GM21423 (cell line): Measurements from ENCODE around the gene RPS6KA2.

Experiments
- ATAC-seq: cut with Tn5 transposase; IDR thresholded peaks from one replicate; pipeline ENCODE4 v1.9.1; 2021; ENCODE audit warnings: mild to moderate bottlenecking, moderate library complexity; ENCODE audit not compliant: unreplicated experiment

RPS6KA2 gene

DNA sequence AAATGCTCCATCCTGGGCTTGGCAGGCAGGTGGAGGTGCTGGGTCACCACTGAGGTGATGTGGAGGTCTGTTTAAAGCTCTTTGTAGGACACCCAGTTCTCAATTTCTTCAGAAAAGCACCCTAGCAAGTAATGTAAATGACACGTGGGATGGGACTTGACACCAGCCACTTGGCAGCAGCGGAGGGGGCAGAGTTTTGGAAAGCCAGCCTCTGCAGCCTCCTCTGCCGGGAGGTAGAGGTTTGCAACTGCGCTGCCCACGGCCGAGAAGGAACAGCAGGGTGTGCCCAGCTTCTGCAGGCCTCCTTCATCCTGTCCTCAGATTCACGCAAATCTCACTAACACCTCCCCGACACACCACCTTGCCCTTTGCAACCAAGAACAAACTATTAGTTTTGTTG, 117.9 kb downstream of the RPS6KA2 start:
- no peak for ATAC-seq

DNA sequence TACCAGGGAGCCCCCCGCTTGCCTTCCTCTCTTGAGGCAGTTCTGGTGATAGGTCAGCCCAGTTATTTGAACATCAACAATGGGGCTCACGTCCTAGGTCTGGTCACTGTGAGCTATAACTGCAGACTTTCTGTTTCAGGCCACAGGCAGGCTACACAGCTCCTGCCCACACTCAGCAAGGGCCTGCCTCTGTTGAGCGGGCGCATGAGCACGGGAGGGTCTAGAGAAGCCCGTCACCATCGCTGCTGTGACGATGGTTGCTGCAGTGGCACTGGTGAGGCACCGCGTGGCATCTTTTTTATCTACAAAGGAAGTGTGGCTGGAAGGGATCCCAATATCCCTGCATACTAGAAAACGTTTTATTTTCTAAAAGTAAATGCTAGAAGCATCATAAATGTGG, 118.3 kb downstream of the RPS6KA2 start:
- no peak for ATAC-seq

DNA sequence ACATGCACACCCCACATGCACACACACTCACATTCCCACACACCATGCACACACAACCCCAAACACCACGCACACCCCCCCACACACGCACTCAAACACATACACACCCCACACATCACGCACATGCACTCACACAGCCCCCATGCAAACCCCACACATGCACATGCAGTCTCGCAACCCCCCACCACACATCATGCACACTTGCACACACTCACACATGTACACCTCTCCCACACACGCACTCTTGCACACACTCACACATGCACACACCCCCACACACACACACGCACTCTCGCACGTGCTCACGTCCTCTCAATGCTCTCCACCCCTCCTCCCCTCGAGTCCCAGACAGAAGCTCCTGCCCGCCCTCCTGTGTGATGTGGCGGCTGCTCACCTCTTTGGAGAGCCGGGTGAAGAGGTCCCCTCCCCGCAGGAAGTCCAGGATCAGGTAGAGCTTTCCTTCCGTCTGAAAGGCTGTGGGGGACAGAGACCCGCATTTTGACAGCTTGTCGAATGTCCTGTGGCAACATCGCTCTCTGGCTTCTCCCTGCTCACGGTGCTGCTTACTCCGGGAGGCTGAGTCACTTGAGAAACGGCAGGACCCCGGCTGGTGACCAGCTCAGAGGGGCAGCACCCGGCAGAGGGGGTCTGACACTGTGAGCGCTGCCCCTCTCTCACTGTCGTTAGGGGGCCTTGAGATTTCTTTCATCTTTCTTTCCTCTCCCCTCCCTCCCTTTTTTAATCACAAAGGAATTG, 119.1 kb downstream of the RPS6KA2 start:
- ATAC-seq = no peak

DNA sequence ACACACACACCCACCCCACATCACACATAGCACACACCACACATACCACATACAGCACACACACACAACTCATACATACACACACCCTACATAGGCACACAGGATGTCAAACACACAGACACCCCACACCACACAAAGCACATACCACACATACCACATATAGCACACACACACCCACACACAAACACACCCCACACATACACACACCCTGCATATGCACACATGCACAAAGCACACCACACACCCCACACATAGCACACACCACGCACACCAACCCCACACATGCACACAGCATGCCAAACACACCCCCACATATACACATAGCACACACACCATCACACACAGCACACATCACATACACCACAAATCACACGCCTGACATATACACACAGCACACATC, 119.7 kb downstream of the RPS6KA2 start:
- no peak for ATAC-seq

DNA sequence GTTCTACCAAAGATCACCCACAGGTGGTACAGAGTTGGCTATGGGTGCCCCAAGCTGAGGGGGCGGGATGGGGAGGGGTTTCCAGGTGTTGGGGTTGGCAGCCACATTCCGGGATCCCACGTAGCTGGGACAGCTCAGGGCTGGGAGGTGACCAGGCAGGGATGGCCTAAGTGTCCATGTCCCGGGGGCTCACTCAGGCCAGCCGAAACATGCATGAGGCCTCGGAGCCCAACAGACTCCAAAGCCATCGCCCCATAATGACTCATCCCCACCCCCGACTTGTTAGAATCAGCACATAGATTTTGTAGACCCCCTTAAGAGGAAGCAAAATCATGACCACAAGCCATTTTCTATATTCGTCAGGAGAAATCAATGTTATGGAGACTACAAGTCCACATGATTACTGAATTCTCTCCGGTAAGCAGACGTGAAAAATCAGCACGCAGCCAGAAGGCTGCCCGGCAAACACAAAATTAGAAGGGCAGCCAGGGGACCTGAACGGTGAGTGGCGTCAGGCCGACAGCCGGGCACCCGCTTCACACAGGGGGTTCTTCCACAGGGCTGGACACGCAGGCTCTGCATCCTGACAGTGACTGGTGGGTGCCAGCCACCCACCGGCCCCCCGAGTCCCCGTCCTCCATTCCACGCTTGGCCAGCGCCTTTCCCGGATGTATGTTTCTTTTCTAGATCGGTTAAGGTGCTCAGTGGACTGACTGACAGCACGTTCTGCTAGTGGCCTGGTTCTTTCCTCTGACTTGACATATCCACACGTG, 121.7 kb downstream of the RPS6KA2 start:
- ATAC-seq = no peak

DNA sequence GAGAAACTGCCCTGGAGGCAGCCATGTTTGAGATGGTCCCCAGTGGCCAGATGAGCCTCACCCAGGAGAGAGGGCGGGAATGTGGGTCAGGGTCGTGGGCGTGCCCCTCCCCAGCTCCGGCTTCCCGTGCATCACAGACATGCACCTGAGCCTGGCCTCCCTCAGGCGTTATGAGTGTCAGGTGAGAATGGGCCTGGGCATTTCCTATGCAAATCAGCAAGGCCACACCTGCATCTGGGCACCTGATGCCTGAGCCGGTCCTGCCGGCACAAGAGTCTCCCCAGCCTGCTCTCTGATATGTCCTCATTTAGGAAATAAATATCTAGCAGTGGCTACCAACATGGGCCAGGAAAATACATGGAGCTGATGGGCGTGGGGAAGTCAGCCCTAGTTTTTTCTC, 123.0 kb downstream of the RPS6KA2 start:
- ATAC-seq = no peak

DNA sequence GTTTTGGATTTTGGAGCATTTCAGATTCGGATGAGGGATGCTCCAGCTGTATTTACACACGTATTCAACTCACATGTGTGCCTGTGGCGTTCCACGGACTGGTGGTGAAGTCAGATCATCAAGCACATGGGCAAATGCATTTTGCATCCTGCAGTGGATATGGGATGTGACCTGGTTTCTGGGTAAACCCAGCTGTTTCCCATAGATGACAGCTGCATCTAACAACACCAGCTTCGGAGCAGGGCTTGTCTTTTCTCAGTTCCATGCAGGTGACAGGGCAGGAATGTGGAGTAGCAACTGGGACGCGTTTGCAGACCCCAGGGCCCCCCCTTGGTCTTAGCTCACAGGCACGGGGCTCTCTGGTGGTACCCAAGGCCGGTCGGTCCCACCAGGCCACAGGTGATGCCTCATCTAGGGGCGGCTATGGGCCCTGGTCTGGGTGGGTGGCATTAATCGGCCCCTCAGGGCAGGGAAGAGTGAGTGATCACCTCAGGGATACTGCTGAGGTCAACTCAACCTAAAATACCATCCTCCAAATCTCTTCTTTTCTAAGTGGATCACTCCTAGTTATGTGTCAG, 123.8 kb downstream of the RPS6KA2 start:
- no peak for ATAC-seq

DNA sequence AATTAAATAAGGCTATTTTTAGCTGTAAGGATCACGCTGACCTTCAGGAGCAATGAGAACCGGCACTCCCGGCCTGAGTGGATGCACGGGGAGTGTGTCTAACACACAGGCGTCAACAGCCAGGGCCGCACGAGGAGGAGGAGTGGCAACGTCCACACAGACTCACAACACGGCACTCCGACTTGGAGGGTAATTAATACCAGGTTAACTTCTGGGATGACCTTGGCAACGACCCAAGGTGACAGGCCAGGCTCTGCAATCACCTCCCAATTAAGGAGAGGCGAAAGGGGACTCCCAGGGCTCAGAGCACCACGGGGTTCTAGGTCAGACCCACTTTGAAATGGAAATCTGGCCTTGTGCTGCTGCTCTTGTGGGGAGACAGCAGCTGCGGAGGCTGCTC, 124.6 kb downstream of the RPS6KA2 start:
- ATAC-seq = no peak

DNA sequence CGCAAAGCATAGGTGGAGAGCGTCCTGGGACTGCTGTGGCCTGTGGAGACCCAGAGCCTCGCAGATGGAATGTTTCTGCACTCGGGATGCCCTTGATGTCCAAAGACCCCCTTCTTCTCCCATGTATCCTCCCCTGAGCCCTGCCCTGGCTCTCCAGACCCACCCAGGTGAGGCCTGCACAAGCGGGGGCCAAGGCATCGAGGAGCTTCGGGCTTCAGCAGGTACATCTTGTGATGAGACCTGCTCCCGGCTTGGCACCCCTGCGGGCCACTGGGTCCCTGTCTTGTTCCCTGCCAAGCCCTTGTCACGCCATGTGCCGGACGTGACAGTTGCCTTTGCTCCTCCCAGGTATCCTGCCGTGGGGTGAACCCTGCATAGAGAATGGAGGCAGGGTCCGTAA, 125.8 kb downstream of the RPS6KA2 start:
- no peak for ATAC-seq

DNA sequence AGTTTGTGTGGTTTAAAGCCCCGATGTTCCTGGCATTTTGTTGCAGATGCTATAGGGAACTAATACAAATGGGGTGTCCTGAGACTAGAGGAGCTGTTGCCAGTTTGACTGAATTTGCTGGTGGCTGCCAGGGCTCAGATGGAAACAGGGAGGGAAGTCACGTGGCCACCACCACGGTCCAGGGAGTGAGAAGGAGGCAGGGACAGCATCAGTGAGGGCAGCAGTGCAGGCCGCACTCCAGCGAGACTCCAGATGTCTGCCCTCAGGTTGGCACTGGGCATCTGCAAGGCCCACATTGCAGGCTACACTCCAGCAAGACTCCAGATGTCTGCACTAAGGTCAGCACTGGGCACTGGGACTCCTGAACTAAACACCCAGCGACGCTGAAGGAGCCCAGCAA, 126.8 kb downstream of the RPS6KA2 start:
- no peak for ATAC-seq

DNA sequence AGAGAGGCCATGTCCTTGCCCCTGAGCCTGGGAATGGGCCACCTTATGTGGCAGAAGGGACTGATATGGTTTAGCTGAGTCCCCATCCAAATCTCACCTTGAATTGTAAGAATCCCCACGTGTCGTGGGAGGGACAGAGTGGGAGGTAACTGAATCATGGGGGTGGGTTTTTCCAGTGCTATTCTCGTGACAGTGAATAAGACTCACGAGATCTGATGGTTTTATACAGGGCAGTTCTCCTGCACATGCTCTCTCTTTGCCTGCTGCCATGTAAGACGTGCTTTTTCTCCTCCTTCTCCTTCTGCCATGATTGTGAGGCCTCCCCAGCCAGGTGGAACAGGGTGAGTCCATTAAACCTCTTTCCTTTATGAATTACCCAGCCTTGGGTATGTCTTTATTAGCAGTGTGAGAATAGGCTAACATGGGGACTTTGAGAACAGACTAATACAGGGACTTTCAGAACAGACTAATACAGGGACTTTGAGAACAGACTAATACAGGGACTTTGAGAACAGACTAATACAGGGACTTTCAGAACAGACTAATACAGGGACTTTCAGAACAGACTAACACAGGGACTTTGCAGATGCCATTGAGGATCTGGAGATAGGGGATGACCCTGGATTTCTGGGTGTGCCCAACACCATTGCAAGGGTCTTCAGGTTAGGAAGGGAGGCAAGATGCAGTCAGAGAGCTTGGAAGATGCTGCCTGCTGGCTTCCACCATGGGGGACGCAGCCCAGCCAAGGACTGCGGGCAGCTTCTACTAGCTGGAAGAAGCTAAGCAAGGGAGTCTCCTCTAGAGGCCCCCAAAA, 127.5 kb downstream of the RPS6KA2 start:
- peak; percentile 62 for ATAC-seq

DNA sequence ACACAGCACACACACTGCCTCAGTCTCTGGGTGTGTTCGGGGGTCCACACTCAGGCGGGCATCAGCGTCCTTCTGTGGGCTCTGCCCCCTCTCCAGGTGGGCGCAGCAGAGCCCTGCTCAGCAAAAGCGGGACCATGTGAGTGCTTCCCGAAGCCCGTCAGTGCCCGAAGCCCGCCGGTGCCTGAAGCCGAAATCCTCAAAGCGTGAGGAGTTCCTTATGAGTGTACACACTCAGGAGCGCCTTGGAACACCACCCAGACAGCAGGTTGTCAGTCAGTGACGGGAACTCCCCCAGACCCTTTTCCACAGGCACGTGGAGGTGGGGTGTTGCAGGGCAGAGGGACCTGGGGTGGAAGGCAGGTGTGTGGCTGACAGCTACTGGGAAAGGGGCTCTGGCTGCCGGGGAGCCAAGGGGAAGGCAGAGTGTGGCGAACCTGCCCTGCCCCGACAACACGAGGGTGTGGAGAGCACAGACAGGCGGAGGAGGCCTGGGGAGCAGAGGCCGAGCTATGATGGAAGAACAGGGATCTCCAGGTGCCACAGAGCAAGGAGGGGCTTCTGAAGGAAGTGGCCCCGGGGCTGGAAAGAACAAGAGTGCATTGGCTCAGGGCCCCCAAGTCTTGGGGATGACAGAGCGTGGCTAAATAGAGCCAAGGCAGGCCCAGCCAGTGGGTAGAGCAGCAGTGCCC, 128.2 kb downstream of the RPS6KA2 start:
- no peak for ATAC-seq

DNA sequence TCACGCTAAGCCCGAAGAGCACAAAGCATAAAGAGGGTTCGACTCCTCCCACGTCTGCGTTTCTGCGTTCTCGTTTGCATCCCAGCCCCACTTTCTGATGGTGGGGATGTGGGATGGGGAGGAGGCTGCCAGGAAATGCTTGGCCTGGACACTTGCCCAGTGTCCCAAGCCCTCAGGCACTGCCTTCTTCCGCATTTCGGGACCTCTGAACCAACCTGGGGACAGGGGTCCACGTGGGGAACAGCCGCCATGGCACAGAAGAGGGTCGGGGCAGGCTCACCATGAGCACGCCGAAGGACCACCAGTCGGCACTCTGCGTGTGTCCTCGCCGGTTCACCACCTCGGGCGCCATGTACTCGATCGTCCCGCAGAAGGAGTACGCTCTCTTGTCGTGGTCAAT, 128.8 kb downstream of the RPS6KA2 start:
- no peak for ATAC-seq

DNA sequence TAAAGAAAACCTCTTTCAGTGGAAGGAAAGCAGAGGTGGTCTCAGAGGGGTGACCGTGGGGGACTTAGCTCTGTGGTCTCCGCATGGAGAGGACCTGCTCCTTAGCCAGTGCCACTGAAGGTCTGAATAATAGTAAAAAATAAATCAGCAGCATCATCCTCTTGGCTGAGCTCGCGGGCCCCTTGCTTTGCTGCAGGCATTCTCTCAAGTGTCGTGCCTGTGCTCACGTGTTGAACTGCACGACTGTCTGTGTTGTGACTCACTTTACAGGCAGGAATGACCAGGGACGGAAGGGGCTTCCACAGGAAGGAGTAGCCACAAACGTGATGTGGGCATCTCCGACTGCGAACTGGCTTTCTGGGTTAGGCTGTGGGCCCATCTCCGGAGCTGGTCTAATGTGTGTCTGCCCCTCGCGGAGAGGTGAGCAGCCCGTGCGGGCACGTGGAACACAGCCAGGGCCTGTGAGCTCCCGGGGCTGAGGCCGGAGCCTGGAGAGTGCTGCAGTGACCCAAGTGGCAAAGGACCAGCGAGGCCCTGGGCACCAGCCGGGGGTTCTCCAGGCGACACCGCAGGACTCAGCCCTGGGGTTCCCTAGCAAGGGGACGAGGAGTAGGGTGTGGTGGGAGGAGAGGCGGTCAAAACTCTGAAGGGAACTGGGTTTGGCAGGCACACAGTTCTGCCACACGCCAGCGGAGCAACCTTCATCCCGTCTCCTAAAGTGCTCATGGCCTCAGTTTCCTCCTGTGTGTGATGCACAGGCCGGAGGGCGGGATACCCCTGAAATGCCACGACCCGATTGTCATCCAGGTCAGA, 129.8 kb downstream of the RPS6KA2 start:
- no peak for ATAC-seq

DNA sequence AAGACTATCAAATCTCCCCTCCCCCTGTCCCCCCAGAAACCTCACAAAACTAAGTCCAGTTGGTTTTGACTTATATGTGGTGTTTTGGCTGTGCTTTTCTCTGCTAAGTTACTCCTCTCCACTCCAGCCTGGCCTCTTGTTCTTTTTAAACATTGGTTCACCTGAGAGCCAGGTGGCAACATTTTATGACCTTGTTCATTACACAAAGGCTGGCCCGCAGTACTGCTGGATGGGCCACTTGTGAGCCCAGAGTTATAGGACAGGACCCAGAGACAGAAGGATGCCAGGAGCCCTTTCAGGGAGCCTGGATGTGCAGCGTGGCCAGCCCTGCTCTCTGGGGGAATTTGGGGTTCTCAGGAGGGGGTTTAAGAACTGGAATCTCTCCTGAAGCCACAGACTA, 130.6 kb downstream of the RPS6KA2 start:
- no peak for ATAC-seq

DNA sequence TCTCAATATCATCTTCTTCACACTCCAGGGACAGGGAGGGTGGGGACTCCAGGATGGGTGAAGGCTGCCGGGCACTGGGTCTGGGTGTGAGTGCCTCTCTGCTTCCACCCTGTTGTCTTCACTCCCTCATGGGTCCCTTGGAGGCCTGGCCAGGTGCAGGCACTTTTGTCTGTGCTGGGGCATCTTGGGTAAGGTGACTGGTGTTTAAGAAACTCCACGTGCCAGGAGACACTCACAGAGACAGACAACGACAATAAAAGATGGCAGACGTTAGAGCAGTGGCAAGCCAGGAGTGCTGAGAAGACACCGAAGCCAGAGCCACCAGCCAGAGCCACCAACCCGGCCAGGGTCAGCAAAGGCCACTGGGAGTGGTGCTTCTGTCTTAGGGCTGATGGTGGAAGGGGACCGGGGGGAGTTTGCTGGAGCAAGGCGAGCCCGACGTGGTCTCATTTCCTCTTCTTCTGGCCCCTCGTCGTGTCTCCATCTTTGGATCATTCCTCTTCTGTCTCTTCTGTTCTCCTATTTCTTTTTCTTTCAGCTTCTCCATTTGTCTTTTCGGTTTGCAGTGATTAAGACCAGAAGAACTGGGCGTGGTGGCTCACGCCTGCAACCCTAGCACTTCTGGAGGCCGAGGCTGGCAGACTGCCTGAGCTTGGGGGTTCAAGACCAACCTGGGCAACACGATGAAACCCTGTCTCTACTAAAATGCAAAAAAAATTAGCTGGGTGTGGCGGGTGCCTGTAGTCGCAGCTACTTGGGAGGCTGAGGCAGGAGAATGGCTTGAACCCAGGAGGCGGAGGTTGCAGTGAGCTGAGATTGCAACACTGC, 131.3 kb downstream of the RPS6KA2 start:
- no peak for ATAC-seq

DNA sequence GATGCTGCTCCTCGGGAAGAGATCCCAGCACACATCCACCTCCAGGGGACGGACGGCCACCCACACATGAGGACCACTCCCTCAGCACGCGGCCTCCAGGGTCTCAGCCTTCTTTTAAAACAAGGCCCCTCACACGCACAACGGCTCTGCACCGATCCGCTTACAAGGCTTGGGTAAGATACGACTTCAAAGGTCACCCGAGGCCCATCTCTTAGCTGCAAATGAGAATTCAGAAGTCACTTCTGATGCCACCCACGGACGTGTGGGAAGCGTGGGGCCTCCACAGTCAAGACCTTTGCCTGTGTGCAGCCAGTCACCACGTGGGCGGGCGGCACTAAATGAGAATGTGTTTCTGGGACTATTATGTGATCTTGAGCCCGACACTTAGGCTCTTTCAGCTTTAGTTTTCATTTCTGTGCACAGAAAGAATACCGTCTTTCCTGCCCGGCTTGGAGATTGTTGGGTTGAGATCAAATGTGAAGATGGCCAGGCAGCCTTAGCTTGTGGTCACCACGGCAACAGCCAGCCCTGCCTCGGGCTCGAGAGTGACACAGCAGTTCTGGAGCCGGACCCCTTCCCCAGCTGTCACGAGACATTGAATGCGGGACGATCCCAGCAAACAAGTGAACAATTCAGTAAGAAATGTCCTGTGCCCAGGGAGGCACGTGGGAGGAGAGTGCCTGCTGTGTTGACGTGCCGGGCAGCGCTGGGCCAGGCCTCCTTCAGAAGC, 132.1 kb downstream of the RPS6KA2 start:
- ATAC-seq = no peak

DNA sequence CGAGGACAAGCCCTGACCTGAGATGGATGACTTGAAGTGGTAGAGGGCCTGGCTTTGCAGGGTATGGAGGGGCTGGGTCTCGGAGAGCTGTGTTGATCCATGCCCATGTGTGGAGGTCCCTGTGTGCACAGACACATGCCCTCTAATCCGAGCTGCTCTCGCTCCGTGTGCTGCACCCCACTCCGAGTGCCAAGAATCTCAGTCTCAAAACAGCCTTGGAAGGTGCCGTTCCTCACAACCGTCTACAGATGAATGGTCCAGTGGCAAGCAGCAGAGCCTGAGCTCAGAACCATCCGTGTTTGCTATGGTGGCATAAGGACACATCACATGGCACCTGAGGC, 133.0 kb downstream of the RPS6KA2 start:
- ATAC-seq = no peak
